CD4-positive, alpha-beta T cell treated with Interleukin-17A for 4 hours (primary cell): ENCODE measurements around the gene HSD17B11.
A peak's percentile ranks its signal among the peaks of the same experiment; 100 is the strongest.
"Not testable (repeated sequence)": the region's sequence is repeated elsewhere in the genome, so short reads cannot be mapped to it uniquely, and the experiment has no call there.

ENCODE experiments used
- DNase-seq: peaks from one replicate; pipeline ENCODE4 v3.0.0-alpha.2; 2020; ENCODE audit warnings: mixed read lengths

Gene HSD17B11

GRCh38 chr4:87356832-87357526 is 34.0 kb downstream of the HSD17B11 start:
- no peak for DNase-seq

DNA sequence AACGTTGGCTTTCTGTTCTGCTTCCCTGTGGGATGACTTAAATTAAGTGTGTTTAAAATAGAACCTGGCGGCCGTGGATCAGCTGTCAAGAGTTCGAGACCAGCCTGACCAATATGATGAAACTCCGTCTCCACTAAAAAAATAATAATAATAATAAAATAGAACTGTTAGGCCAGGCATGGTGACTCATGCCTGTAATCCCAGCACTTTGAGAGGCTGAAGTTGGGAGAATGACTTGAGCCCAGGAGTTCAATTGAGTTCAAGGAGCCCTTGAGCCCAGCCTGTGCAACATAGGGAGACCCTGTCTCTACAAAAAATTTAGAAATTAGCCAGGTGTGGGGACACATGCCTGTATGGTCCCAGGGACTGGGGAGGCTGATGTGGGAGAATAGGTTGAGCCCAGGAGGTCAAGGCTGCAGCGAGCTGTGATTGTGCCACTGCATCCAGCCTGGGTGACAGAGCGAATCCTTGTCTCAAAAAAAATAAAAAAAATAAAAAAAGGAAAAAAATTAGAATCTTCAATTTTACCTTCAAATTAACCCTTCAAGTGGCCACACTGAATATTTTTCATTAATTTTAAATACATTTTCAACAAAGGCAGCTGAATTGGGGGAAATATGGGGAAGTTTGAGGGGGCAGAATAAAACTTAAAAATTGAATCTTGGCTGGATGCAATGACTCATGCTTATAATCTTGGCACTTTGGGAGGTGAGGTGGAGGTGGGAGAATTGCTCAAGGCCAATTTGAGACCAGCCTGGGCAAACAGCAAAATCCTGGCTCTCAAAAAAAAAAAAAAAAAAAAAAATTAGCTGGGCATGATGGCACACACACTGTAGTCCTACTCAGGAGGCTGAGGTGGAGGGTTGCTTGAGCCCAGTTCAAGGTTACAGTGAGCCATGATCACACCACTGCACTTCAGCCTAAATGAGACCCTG is 36.6 kb downstream of the HSD17B11 start:
- no peak for DNase-seq

- peak; percentile 37 for DNase-seq
Observed at GRCh38 chr4:87353592-87353991, 37.4 kb downstream of the HSD17B11 start.

- DNase-seq: no peak
Observed at GRCh38 chr4:87345139-87345538, 45.8 kb downstream of the HSD17B11 start.

DNA sequence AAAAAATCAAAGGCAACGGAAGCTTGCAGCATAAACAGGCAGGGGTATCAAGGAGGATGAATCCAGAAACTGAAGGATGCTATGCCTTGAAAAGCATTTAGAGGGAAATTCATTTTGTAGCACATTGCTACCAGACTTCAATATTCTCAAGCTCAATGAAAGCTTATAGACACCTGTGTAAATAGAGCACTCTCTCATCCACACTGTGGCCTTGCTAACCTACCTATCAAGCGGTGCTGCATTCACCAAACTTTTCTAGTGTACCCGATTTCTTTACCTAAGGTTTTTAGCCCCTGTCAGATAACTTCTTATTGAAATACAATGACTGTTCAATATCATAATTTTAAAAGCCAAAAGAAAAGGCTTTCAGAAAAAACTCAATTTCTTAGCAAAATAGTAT is 48.1 kb downstream of the HSD17B11 start:
- no peak for DNase-seq

DNA sequence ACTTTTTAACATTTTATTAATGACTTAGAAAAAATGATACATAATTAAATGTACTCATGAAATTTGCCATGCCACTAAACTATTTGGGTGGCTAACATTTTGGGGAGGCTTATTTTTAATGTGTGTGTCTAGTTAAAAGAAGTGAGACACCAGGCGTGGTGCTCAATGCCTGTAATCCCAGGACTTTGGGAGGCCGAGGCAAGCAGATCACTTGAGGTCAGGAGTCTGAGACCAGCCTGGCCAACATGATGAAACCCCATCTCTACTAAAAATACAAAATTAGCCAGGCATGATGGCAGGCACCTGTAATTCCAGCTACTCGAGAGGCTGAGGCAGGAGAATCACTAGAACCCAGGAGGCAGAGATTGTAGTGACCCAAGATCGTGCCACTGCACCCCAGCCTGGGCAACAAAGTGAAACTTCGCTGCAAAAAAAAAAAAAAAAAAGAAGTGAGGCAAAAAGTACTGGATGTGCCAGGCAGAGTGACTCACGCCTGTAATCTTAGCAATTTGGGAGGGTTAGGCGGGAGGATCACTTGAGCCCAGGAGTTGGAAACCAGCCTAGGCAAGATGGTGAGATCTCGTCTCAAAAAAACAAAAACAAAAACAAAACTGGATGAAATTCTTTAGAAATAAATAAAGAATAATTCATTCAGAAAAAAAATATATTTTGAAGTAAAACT is 48.9 kb downstream of the HSD17B11 start:
- DNase-seq: not testable (repeated sequence)

DNA sequence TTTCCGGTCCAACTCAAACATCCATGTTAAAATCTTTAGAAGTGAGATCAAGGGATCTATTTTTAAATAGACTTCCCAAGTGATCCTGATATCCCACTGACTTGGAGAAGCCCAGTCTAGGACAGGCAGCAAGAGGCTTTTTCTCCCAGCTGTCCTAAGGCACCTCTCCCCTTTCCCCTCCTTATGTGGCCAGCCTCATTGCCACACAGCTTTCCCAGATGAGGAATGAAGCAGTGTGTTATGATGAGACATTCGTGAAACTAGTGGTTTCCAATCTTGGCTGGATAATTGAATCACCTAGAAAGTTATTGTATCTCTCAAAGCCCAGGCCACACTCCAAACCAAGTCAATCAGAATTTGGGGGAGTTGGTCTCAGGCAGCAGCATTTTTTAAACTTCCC is 51.5 kb downstream of the HSD17B11 start:
- DNase-seq: no peak

DNA sequence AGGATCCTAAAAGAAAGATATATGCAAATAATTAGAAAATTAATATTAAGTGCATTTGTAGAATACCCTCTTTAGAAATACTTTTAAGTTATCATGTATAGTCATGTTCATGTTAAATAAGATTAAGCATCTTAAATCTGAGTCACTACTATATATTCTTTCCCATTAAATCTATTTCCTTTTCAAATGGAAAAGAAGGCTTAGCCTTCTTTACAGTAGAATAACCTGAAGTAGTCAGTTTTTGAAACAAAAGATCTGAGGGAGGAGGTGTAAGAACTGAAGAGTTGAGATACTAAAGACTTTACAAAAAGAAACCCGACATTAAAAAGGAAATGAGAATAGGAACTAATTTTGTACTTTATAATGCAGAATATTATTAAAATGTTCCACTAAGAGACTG is 53.6 kb downstream of the HSD17B11 start:
- DNase-seq: no peak

DNA sequence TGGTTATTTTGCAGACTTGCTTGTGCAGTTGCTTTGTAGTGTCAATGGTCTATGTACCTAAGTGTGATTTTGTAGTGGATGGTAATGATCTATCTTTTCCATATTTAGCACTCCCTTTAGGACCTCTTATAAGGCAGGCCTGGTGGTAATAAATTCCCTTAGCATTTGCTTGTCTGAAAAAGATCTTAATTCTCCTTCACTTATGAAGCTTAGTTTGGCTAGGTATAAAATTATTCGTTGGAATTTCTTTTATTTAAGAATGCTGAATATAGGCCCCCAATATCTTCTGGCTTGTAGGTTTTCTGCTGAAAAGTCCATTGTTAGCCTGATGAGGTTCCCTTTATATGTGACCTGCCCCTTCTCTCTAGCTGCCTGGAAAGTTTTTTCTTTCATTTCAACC is 57.7 kb downstream of the HSD17B11 start:
- DNase-seq: no peak

- no peak for DNase-seq
Observed at GRCh38 chr4:87330761-87331160, 60.2 kb downstream of the HSD17B11 start.

DNA sequence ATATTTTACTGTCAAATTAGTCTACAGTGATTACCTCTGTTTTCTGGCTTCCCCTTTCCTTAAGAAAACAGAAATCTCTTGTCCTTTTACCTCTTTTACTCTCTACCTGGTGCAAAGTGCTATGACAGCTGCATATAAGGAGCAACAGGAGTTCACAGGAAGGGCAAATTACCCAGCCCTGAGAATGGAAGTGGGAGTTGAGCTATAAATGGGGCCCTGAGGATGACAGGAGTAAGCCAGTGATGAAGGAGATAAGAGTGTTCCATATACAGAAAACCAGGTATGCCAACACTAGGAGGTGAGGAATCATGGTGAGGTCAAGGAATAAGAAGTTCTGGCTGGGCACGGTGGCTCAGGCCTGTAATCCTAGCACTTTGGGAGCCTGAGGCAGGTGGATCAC is 63.9 kb downstream of the HSD17B11 start:
- DNase-seq: no peak

DNA sequence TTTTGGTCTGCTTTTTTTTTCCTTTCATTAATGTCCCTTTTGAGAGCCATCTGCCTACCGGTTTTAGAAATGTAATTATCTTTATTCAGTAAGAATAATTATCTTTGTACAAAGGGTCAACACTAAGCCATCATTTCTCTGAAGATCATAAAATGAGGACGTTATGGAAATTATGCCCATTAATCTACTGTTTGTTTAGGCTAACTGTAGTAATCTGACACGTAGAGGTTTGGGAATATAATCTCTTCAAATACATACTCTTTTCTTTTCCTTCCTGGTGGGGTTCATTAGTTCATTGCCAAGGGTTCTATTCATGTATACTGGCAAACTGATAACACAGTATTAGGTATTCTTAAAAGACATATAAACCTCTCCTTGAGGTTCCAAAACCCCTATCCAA is 64.5 kb downstream of the HSD17B11 start:
- DNase-seq: no peak

GRCh38 chr4:87322754-87323153 is 68.2 kb downstream of the HSD17B11 start, which contains the start of gene HSD17B13:
TSS of gene HSD17B13 (minus strand) at chr4:87322882. CDS start at chr4:87322841, 41 bp downstream.
- DNase-seq: no peak

- no peak for DNase-seq
Observed at GRCh38 chr4:87321888-87322287, 69.1 kb downstream of the HSD17B11 start.

- no peak for DNase-seq
Observed at GRCh38 chr4:87317527-87317926, 73.5 kb downstream of the HSD17B11 start.

DNA sequence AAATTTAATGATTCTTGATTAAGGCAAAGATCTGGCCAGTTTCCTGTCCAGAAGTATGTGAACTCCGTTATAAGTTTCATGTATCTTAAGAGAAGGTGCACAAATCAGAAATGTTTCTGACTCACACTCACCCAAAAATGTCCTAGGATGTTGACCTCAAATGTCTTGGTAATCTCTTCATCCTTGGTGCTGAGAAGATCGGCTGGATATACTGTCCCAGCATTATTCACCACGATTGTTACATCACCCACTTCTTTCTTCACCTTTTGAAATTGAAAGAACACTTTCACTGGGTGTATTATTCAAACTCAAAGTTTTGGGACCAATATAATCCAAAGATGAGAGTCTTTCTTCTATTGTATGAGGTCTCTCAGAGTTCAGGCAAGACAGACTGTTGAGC is 74.0 kb downstream of the HSD17B11 start:
- DNase-seq: no peak

DNA sequence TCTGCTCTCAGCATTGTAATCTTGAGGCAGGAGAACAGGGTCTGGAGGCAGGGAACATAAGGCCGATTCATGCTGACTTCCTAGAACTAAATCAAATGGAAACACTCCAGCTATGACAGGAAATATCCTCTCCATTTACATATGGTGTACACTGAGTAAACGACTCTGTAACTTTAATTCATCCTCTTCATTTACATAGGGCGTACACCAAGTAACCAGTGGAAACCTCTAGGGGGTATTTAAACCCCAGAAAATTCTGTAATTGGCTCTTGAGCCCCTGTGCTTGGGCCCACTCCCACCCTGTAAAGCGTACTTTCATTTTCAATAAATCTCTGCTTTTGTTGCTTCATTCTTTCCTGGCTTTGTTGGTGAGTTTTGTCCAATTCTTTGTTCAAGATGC is 76.0 kb downstream of the HSD17B11 start:
- DNase-seq: not testable (repeated sequence)

GRCh38 chr4:87313756-87314155 is 77.2 kb downstream of the HSD17B11 start:
- no peak for DNase-seq

GRCh38 chr4:87311684-87312083 is 79.3 kb downstream of the HSD17B11 start:
- no peak for DNase-seq

DNA sequence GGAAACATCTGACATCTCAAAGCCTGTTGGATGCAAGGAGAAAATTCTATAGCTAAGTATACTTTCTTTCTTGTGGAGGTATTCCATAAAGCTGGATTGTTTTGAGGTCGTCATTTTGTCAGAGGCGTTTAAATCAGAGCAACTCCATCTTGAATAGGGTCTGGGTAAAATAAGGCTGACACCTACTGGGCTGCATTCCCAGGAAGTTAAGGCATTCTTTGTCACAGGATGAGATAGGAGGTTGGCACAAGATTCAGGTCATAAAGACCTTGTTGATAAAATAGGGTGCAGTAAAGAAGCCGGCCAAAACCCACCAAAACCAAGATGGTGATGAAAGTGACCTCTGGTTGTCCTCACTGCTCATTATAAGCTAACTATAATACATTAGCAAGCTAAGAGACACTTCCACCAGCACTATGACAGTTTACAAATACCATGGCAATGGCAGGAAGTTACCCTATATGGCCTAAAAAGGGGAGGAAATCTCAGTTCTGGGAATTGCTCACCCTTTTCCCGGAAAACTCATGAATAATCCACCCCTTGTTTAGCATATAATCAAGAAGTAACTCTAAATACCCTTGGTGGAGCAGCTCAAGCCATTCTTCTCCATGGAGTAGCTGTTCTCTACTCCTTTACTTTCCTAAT is 80.2 kb downstream of the HSD17B11 start:
- DNase-seq: no peak

DNA sequence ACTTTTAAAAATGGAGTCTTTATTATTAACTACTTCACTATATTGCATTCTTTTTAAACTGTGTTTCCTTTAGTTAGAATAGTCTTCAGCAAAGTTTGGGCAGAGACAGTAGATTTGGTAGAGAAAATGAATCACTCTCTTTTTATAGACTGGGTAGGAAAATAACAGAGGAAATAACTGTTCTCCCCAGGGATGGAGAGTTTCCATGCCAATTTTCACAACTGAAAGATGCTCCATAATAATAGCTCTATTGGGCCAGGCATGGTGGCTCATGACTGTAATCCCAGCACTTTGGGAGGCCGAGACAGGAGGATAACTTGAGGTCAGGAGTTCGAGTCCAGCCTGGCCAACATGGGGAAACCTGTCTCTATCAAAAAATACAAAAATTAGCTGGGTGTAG is 81.4 kb downstream of the HSD17B11 start:
- DNase-seq: no peak

DNA sequence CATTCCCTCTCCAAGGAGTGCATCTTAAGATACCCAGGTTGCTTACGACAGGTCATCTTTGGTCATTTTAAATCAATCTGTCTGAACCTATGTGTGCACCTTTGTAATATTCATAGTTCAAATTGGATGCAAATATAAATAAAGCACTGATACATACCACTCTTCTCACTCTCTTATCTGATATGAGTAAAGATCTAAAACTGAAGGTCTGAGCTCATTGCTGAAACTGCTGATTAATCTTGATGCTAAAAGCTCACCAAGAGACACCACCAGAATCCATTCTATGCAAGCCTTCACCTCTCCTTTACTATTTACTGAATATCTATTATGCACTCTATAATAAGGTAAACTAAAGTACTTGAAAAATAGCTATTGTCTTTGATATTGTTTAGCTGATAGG is 84.9 kb downstream of the HSD17B11 start:
- no peak for DNase-seq

- no peak for DNase-seq
Observed at GRCh38 chr4:87305562-87305961, 85.4 kb downstream of the HSD17B11 start.
